ENCODE measurements around the gene SPTBN1.

Gene SPTBN1

DNA sequence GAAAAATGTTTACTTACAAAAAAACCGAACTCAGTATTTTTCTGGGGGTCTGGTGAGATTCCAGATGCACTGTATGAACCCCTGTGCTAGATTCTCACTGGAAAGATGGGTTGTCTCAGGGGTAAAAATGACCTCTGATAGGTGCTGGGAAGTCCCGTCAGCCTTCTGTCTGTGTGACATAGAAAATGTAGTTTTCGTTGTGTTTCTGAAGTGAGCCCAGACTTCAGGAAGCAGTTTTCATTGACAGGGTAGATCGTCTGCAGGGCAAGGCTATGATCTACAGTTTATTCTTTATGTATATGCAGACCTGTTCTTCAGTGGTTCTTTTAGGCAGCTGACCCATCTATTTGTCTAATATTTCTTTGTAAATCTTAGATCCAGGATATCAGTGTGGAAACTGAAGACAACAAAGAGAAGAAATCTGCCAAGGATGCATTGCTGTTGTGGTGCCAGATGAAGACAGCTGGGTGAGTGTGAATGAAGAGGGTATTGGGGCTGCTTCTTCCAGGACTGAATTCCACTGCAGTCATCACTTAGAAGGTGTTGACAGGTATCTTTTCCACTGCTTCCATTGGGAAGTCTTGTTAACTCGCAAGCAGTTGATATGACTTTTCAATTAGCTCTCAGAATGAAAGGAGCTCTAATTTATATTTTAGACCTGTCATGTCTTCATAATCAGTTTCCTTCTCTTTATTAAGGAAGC, 159.9 kb downstream of the SPTBN1 start:
- no peak overlapping the region for H3K4me3 ChIP-seq (ENCODE audit: low read depth, low read length)
- peaks cover 79% of the 10 kb centered on the region for H3K36me3 ChIP-seq (ENCODE audit: control insufficient read depth, insufficient read depth, low read length)

DNA sequence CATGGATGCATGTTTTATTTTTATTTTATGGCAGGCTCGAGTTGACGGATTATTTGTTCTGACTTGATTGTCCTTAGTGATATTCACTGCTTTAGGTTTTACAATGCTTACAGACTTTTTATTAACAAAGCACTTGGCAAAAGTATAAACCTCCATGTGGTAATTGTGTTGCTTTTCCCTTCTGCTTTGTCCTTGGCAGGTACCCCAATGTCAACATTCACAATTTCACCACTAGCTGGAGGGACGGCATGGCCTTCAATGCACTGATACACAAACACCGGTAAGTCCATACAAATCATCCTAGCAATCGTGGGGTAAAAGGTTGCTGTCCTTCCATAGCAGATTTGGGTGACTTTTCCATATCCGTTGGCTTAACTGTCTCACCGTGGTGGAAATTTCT, 161.3 kb downstream of the SPTBN1 start:
- Histone ChIP-seq H3K27me3 (ENCODE audit: control insufficient read depth, insufficient read depth, low read length) (no peaks in the 10 kb centered on the region), H3K9ac (ENCODE audit: low read depth, low read length) (no peak overlapping the region), H3K4me3 (ENCODE audit: low read depth, low read length) (no peak overlapping the region), H3K9me3 (ENCODE audit: control insufficient read depth, insufficient read depth, low read length) (no peaks in the 10 kb centered on the region), H3K36me3 (ENCODE audit: control insufficient read depth, insufficient read depth, low read length) (peaks cover 87% of the 10 kb centered on the region), H3K27ac (ENCODE audit: low read depth, low read length) (no peak overlapping the region), H3K4me1 (ENCODE audit: control insufficient read depth, insufficient read depth, low read length) (no peaks in the 10 kb centered on the region)

More for the DNA sequence above, 159.9 kb downstream of the SPTBN1 start:
- H3K9me3 ChIP-seq (ENCODE audit: control insufficient read depth, insufficient read depth, low read length), result no peaks in the 10 kb centered on the region
- no peak overlapping the region for H3K9ac ChIP-seq (ENCODE audit: low read depth, low read length)
- H3K27me3 ChIP-seq (ENCODE audit: control insufficient read depth, insufficient read depth, low read length), result no peaks in the 10 kb centered on the region
- peaks cover 8% of the 10 kb centered on the region; the same call in 1 of the 2 replicates for H3K4me1 ChIP-seq (ENCODE audit: control insufficient read depth, insufficient read depth, low read length)
- H3K27ac ChIP-seq (ENCODE audit: low read depth, low read length), result no peak overlapping the region

DNA sequence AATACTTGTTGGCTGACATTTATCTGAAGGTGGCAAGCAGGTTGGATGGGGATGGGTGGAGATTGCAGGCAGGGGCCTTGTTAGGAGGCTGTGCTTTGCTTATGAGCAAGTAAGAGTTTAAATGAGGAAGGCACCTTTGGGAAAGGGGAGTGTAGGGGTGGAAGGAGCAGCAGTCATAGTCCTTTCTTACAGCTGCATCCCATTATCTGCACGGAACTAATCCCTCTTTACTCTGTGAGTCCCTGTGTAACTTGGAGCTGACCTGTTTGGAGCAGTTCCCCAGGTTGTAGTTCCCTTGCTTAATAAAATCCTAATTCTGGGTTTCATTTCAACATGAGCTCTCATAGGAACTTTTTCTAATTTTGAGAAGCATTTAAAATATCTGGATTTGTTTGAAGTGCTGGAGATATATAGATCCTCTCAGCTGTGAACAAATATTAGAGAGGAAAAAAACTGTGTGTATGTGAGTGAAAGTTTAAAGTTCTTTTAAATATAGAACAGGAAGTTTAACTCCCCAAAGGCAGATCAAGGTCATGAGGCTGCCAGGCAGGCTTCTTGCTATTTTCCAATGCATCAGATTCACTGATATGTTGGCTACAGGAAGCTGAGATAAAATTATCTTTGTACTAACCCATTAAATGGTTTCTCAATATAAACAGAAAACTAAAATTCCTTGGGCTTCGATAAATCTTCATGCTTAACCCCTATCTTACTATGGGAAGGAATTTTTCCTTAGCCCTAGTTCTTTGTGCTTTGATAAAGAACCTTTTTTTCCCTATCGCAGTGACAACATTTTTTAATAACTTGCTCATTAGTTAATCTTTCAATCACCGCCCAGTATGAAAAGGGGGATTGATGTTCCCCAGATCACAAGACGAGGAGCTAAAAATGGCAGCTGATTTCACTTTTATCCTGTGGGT, 162.8 kb downstream of the SPTBN1 start:
- no peak overlapping the region for H3K9ac ChIP-seq (ENCODE audit: low read depth, low read length)
- no peaks in the 10 kb centered on the region for H3K4me1 ChIP-seq (ENCODE audit: control insufficient read depth, insufficient read depth, low read length)
- H3K27ac ChIP-seq (ENCODE audit: low read depth, low read length), result no peak overlapping the region
- no peak overlapping the region for H3K4me3 ChIP-seq (ENCODE audit: low read depth, low read length)
- H3K36me3 ChIP-seq (ENCODE audit: control insufficient read depth, insufficient read depth, low read length), result peaks cover 89% of the 10 kb centered on the region
- no peaks in the 10 kb centered on the region for H3K9me3 ChIP-seq (ENCODE audit: control insufficient read depth, insufficient read depth, low read length)
- H3K27me3 ChIP-seq (ENCODE audit: control insufficient read depth, insufficient read depth, low read length), result no peaks in the 10 kb centered on the region

DNA sequence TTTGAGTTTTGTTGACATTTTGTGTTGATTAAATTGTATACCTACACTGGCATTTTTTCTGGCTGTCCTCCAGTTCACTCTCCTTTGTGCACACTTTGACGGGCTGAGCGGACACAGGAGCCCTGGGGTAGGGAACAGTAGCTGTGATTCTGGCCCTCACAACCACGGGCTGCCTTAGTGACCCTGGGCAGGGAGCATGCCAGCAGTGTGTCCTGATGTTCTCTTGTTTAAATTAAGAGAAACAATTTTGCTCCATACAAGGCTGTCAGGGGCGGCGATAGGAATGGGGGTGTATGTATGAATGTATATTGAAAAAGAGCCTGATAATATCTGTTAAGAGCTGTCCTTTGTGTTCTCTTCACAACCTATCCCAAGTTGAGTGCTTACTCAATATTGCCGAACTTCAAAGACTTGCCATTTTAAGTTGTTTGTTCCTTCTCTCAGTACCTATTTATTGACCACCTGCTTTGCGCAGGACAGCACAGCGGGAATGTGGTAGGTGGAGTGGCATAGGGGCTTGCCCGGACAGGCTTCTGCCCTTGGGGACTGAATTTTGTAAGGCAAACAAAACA, 163.6 kb downstream of the SPTBN1 start:
- H3K27ac ChIP-seq (ENCODE audit: low read depth, low read length), result no peak overlapping the region
- H3K4me1 ChIP-seq (ENCODE audit: control insufficient read depth, insufficient read depth, low read length), result no peaks in the 10 kb centered on the region
- no peak overlapping the region for H3K9ac ChIP-seq (ENCODE audit: low read depth, low read length)
- H3K27me3 ChIP-seq (ENCODE audit: control insufficient read depth, insufficient read depth, low read length), result no peaks in the 10 kb centered on the region
- no peaks in the 10 kb centered on the region for H3K9me3 ChIP-seq (ENCODE audit: control insufficient read depth, insufficient read depth, low read length)
- H3K36me3 ChIP-seq (ENCODE audit: control insufficient read depth, insufficient read depth, low read length), result peaks cover 93% of the 10 kb centered on the region
- H3K4me3 ChIP-seq (ENCODE audit: low read depth, low read length), result no peak overlapping the region

DNA sequence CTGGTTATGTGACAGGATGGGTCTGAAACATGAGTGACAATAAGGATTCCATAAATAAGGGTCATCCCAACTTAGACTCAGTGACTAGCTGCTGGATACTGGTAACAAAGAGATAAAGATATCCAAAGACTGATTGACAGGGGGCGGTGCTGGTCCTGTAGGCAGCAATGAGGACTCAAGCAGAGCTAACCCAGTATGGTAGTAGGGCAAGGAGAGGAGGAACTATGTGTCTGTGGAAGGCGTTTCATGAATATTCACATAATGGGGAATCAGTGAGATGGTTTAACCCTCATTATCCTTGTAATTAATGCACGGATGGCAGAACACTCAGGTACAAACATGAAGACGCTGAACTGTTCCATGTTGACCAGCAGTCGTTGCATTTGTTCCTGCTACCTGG, 164.8 kb downstream of the SPTBN1 start:
- H3K27ac ChIP-seq (ENCODE audit: low read depth, low read length), result no peak overlapping the region
- H3K4me3 ChIP-seq (ENCODE audit: low read depth, low read length), result no peak overlapping the region
- no peaks in the 10 kb centered on the region for H3K27me3 ChIP-seq (ENCODE audit: control insufficient read depth, insufficient read depth, low read length)
- H3K4me1 ChIP-seq (ENCODE audit: control insufficient read depth, insufficient read depth, low read length), result no peaks in the 10 kb centered on the region
- peaks cover 95% of the 10 kb centered on the region for H3K36me3 ChIP-seq (ENCODE audit: control insufficient read depth, insufficient read depth, low read length)
- no peaks in the 10 kb centered on the region for H3K9me3 ChIP-seq (ENCODE audit: control insufficient read depth, insufficient read depth, low read length)
- no peak overlapping the region for H3K9ac ChIP-seq (ENCODE audit: low read depth, low read length)

DNA sequence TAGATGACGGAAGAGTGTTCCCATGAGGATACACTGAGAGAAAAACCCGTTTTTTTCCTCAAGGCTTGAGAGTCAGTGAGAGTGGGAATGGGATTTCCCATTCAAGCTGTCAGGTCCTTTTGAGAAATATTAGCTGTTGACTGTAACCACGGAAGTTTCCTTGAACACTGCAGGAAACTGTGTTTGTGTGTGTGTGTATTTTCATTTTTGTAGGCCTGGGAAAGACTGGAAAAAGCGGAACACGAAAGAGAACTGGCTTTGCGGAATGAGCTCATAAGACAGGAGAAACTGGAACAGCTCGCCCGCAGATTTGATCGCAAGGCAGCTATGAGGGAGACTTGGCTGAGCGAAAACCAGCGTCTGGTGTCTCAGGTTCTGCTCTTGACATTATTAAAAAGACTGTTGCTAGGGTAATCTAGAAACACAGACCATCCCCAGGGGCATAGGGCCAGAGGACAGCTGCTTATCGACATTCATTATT, 168.5 kb downstream of the SPTBN1 start:
- no peaks in the 10 kb centered on the region for H3K4me1 ChIP-seq (ENCODE audit: control insufficient read depth, insufficient read depth, low read length)
- no peak overlapping the region for H3K9ac ChIP-seq (ENCODE audit: low read depth, low read length)
- H3K36me3 ChIP-seq (ENCODE audit: control insufficient read depth, insufficient read depth, low read length), result peaks cover 94% of the 10 kb centered on the region
- H3K4me3 ChIP-seq (ENCODE audit: low read depth, low read length), result no peak overlapping the region
- no peaks in the 10 kb centered on the region for H3K9me3 ChIP-seq (ENCODE audit: control insufficient read depth, insufficient read depth, low read length)
- no peak overlapping the region for H3K27ac ChIP-seq (ENCODE audit: low read depth, low read length)
- H3K27me3 ChIP-seq (ENCODE audit: control insufficient read depth, insufficient read depth, low read length), result no peaks in the 10 kb centered on the region

DNA sequence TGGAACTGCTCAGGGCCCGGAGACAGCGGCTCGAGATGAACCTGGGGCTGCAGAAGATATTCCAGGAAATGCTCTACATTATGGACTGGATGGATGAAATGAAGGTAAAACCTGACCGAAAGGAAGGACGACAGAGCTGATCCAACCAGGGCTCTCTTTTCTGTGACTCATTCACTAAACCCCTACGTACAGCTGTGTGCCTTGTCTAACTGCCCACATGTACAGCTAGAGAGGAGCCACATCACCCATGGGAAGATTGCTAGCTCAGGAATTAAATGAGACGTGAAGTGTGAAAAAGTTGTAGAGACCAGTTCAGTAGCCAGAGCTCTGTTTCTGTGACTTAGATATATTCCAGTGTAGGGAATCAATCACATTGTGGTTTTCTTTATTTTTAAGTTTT, 170.0 kb downstream of the SPTBN1 start:
- Histone ChIP-seq H3K4me1 (ENCODE audit: control insufficient read depth, insufficient read depth, low read length) (no peaks in the 10 kb centered on the region), H3K27me3 (ENCODE audit: control insufficient read depth, insufficient read depth, low read length) (no peaks in the 10 kb centered on the region), H3K27ac (ENCODE audit: low read depth, low read length) (no peak overlapping the region), H3K36me3 (ENCODE audit: control insufficient read depth, insufficient read depth, low read length) (peaks cover 97% of the 10 kb centered on the region), H3K9me3 (ENCODE audit: control insufficient read depth, insufficient read depth, low read length) (no peaks in the 10 kb centered on the region), H3K4me3 (ENCODE audit: low read depth, low read length) (no peak overlapping the region), H3K9ac (ENCODE audit: low read depth, low read length) (no peak overlapping the region)

DNA sequence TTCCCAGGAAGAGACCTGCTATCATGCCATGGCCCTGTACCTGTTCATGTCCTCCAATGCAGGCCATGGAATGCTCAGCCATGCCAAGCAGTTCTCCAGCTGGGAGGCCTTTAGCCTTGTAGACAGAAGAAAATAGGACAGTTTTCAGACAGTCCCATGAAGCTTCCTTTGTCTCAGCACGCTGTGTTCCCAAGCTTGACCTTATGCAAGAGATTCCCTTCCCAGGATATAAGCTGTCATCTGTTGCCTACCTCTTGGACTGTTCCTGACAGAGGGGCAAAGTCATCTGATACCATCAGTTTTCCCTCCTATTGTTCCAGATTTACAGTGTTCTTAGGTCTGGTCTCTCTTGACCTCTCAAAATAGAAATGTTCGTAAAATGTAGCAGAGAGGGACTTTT, 170.8 kb downstream of the SPTBN1 start:
- H3K4me1 ChIP-seq (ENCODE audit: control insufficient read depth, insufficient read depth, low read length), result no peaks in the 10 kb centered on the region
- no peak overlapping the region for H3K9ac ChIP-seq (ENCODE audit: low read depth, low read length)
- H3K36me3 ChIP-seq (ENCODE audit: control insufficient read depth, insufficient read depth, low read length), result peaks cover 97% of the 10 kb centered on the region
- H3K9me3 ChIP-seq (ENCODE audit: control insufficient read depth, insufficient read depth, low read length), result no peaks in the 10 kb centered on the region
- no peaks in the 10 kb centered on the region for H3K27me3 ChIP-seq (ENCODE audit: control insufficient read depth, insufficient read depth, low read length)
- no peak overlapping the region for H3K27ac ChIP-seq (ENCODE audit: low read depth, low read length)
- H3K4me3 ChIP-seq (ENCODE audit: low read depth, low read length), result no peak overlapping the region

DNA sequence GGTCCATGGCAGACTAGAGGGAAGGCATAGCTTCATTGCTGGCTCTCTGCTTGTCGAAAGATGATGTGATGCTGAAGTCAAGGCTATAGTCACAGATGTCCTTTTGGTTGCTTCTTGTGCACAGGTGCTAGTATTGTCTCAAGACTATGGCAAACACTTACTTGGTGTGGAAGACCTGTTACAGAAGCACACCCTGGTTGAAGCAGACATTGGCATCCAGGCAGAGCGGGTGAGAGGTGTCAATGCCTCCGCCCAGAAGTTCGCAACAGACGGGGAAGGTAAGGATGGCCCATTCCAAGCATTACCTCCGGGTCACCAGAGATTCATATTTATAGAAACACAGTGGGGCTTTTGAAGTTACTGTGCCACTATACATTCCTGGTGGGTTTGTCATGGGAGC, 171.8 kb downstream of the SPTBN1 start:
- Histone ChIP-seq H3K36me3 (ENCODE audit: control insufficient read depth, insufficient read depth, low read length) (peaks cover 97% of the 10 kb centered on the region), H3K4me1 (ENCODE audit: control insufficient read depth, insufficient read depth, low read length) (no peaks in the 10 kb centered on the region)

DNA sequence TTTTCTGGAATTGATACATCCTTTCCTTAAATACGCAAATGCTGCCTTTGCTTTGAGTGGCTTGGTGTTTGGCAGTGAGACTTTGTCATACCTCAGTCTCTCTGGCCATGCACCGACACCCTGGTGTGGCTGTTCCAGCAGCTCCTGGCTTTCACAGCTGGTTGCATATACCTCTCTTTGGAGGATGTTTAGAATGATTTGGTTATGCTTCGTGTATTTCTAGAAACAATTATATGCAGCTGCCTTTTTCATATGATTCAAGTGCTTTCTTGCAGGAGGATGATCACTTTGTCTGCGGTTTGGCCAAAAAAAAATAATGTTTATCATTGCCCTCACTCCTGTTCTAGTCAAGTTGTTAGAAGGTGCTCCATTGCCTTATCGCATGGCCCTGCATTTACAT, 172.3 kb downstream of the SPTBN1 start:
- Histone ChIP-seq H3K4me3 (ENCODE audit: low read depth, low read length) (no peak overlapping the region), H3K9ac (ENCODE audit: low read depth, low read length) (no peak overlapping the region), H3K27me3 (ENCODE audit: control insufficient read depth, insufficient read depth, low read length) (no peaks in the 10 kb centered on the region), H3K27ac (ENCODE audit: low read depth, low read length) (no peak overlapping the region), H3K9me3 (ENCODE audit: control insufficient read depth, insufficient read depth, low read length) (no peaks in the 10 kb centered on the region), H3K4me1 (ENCODE audit: control insufficient read depth, insufficient read depth, low read length) (no peaks in the 10 kb centered on the region), H3K36me3 (ENCODE audit: control insufficient read depth, insufficient read depth, low read length) (peaks cover 97% of the 10 kb centered on the region)

More for the DNA sequence above, 171.8 kb downstream of the SPTBN1 start:
- Histone ChIP-seq H3K4me3 (ENCODE audit: low read depth, low read length) (no peak overlapping the region), H3K27me3 (ENCODE audit: control insufficient read depth, insufficient read depth, low read length) (no peaks in the 10 kb centered on the region), H3K27ac (ENCODE audit: low read depth, low read length) (no peak overlapping the region), H3K9me3 (ENCODE audit: control insufficient read depth, insufficient read depth, low read length) (no peaks in the 10 kb centered on the region), H3K9ac (ENCODE audit: low read depth, low read length) (no peak overlapping the region)

DNA sequence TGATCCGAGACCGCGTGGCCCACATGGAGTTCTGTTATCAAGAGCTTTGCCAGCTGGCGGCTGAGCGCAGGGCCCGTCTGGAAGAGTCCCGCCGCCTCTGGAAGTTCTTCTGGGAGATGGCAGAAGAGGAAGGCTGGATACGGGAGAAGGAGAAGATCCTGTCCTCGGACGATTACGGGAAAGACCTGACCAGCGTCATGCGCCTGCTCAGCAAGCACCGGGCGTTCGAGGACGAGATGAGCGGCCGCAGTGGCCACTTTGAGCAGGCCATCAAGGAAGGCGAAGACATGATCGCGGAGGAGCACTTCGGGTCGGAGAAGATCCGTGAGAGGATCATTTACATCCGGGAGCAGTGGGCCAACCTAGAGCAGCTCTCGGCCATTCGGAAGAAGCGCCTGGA, 172.8 kb downstream of the SPTBN1 start:
- no peaks in the 10 kb centered on the region for H3K9me3 ChIP-seq (ENCODE audit: control insufficient read depth, insufficient read depth, low read length)
- H3K4me3 ChIP-seq (ENCODE audit: low read depth, low read length), result no peak overlapping the region
- no peaks in the 10 kb centered on the region for H3K27me3 ChIP-seq (ENCODE audit: control insufficient read depth, insufficient read depth, low read length)
- H3K27ac ChIP-seq (ENCODE audit: low read depth, low read length), result no peak overlapping the region
- H3K36me3 ChIP-seq (ENCODE audit: control insufficient read depth, insufficient read depth, low read length), result peaks cover 96% of the 10 kb centered on the region
- H3K9ac ChIP-seq (ENCODE audit: low read depth, low read length), result no peak overlapping the region
- no peaks in the 10 kb centered on the region for H3K4me1 ChIP-seq (ENCODE audit: control insufficient read depth, insufficient read depth, low read length)
